Activated naive CD8-positive, alpha-beta T cell treated with anti-CD3 and anti-CD28 coated beads, Interleukin-2, amount 50 U/mL, for 16 hours (primary cell): Measurements from ENCODE around the gene WRAP53.

Experiments used
- DNase-seq: peaks from one replicate; pipeline ENCODE4 v3.0.0-alpha.2; 2020; ENCODE audit warnings: low read depth, low spot score

The WRAP53 gene

DNA sequence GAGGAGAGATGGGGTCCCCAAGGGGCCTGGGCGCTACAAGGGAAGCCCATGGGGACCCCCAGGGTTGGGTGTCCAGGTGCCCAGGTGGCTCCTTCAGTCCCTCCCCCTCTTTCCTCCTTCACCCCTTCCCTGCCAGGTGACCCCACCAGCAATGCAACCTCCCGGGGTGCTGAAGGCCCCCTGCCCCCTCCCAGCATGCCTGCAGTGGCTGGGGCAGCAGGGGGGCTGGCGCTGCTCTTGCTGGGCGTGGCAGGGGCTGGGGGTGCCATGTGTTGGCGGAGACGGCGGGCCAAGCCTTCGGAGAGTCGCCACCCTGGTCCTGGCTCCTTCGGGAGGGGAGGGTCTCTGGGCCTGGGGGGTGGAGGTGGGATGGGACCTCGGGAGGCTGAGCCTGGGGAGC is 20.8 kb downstream of the WRAP53 start:
- no peak for DNase-seq

DNA sequence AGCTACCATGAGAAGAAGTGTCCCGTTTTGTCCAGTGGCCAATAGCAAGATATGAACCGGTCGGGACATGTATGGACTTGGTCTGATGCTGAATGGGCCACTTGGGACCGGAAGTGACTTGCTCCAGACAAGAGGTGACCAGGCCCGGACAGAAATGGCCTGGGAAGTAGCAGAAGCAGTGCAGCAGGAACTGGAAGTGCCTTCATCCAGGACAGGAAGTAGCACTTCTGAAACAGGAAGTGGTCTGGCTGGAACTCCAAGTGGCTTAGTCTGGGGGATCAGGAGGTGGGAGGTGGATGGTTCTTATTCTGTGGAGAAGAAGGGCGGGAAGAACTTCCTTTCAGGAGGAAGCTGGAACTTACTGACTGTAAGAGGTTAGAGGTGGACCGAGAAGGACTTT is 22.0 kb downstream of the WRAP53 start:
- DNase-seq, result no peak

DNA sequence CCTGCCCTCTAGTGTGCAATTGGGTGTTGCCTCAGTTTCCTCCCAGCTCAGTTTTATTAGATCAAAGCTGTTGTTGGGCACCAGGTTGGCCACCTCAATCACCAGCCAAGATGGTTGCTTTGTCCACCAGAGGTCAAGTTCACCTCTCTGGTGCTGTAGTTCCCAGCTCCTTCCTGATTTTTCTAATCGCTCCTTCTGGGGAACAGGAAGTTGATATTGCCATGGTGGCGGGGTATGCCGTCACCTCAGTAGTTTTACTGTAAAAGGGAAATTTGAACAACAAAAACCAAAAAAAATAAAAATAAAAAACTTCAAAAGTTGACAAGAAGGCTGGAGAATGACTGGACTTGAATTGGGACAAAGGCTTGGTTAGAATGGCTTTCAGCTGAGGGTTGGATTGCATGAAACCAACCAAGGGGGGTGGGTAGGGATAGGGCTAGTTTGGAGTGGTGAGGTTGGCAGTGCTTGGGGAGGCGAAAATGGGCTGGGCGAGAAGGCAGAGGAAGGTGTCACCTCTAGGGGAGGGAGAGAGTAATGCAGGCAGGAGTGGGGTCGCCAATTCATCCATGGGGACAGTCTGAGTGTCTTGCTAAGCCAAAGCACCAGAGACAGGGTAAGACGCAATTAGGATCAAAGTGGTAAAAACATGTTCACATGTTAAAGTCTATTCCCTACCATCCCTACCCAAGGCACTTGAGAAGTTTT is 22.9 kb downstream of the WRAP53 start:
- DNase-seq, result no peak

DNA sequence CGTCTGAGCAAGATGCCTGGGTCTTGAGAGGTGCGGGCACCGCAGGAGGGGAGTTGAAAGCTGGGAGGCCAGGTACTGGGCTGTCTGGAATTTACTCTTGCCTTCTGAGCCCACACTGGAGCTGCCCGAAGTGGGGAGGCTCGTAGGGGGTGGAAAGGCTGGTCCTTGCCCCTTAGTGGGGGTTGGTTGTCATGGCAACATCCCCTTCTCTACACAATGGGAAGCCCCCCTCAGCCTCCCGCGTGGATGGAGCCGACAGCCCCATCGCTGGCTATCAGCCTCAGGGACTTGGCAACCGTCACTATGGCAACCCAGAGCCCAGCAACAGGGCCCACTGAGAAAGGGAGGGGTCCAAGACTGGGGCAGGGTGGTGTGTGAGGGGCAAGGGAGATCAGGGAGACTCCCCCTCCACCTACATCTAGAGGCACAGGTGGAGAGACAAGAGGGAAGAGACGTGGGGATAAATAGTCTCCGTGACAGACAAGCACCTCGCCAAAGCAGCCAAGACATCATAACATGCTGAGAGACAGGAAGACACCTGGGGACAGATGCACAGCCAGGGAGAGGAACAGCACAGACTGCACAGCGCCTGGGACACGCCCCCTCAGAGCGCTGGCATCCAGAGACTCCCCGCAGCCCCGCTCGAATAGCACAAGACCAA is 24.0 kb downstream of the WRAP53 start:
- DNase-seq, result no peak

DNA sequence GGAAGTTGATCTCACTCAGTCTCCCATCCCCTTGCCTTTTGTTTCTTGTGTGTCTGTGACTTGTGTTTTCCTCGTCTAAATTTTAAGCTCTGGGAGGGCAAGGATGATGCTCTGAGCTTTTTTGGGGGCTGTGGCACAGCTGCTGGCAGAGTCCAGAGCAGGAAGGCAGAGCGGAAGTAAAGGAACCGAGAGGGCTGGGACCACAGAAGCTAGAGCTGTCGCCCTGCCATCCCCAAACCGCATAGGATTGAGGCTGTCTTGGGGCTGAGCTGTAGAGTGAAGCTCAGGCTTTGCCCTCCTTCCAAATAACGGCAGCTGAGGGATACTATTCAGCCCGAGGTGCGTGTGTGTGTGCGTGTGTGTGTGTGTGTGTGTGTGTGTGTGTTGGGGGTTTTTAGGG is 25.5 kb downstream of the WRAP53 start:
- DNase-seq, result no peak

DNA sequence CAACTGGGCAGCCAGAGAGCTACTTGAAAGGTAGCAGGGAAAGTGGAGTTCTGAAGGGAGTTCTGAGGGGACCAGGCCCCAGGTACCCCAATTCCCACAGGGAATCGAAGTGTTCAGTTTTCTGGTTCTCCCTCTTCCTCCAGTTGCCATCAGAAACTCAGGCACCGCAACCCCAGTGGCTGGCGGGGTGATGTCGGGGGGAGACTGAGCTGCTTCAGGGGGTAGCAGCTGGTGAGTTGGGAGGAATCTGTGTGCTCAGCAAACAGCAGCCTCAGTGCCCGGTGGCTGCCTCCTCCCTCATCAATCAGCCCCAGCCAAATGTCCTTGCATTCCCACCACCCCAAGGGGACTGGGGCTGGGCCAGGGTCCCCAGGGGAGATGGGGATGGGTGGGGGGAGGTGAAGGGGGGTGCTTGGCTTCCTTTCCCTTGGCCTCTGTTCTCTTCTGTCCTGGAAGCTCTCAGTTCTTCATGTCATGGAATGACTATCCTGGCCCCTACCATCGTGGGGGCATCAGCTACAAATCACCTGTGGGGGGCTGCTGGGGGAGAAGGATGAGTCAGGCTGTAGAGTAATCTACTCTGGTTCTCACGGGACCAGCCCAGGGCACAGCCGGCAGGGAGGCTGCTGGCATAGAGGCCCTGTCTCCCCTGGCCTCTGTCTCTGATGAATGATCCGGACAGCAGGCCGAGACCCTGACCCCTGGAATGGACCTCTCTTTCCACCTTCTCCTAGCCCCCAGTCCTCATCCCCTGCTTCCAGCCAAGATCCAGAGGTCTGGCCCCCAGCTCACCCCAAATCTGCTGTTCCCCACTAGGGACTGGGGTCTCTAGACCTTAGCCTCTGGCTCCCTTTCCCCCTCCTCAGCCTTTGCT is 26.7 kb downstream of the WRAP53 start:
- no peak for DNase-seq

DNA sequence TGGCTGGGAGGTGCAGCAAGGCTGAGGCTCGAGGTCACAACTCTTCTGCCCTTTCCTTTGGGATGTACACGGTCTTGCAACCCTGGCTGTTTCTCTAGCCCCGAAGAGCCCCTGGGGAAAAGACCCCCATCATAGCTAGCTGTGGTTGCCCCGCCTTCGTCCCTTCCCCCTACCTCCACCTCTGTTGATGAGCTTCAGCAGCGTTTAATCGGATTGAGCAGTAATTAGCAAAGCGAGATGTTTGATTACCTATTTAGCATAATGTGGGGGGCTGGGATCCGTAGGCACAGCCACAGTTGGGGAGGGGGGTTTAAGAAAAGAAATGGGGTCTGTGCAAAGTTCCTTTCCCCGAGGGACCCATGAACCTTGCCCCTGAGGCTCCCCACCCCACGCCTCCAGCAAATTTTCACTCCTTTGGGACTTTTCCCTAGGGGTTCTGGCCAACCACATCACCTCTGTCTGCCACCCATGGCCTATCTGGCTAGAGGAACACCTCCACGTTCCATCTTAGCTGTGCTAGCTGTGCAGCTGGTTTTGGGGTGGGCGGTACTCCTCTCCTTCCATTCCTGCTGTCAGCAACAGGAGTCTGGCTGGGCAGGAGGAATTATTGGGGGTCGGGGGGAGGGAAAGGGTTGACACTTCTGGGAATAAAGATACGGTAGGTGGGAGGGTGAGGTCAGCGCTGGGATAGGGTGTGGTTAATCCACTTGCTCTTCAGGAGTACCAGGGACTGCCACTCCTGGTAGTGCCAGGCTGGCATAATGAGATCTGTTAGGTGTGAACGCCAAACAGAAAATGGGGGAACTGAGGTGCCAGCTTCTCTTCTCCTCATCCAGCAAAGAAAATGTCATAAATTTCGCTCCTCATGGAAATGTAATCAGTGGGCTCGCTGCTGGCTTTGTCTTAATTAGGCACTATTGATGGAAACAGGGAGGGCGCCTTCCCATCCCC is 27.9 kb downstream of the WRAP53 start:
- DNase-seq, result no peak

DNA sequence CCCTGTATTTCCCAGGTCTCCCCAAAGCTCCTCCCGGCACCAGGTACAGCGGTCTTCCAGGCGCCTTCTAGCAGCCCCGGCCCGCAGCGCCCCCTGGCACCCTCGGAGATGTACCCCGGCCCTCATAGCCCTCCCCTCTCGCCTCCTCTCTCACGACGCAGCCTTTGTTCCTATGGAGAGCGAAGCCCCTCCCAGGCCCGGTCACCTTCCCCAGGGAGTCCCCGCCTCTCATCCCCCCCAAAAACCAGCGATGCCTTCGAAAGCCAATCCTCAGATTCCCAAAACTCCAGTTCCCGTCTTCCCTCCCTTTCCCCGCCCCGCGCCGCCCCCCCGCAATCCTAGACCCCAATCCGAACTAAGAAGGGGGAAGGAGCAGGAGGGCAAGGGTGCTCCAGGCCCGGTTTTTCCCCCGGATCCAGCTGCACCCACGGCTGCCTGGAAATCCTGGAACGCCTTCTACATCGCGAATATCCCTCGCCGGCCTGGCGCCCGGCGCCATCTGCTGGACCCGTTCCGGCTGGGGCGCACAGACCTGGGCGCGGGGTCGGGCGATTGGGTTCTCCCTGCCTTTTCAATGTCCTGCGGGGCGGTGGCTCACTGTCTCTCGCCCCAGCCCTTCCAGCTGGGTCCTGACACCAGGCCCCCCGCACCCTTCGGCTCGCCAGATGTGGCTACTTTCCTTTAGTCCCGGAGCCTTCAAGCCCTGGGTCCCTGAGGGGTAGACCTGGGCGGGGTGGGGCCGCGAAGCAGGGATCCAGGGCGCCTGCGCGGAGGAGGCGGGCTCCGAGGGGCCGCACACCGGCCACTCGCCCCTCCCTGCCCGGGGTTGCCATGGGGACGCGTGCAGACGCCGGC is 28.9 kb downstream of the WRAP53 start, which contains the start of gene DNAH2:
TSS of gene DNAH2 (plus strand) at position 844 of the 855 bp plus-strand sequence. CDS start 1,991 bp downstream, outside the sequence.
- no peak for DNase-seq

DNA sequence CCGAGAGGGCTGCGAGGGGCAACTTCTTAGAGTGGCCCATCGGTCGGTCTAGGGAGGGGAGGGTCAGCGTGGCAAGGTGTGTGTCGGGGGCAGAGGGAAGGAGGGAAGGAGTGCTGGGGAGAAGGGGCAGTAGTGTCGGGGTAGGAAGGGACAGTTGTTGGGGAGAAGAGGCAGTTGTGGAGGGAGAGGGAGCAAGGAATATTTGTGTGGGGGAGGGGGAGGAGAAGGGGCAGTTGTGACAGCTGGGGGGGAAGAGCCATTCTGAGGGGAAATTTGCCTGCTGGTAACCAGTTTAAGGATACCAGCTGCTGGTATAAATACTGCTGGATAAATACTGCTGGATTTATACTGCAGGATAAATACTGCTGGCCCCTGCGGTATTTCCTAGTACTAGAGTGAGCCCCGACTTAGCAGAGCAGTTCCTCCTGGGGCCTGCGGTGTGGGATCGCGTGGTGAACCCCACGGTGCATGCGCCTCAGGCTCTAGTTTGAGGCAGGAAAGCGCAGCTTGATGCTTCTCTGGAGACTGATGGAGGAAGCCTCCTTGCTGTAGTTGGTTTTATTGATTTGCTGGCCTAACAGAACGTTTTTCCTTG is 29.6 kb downstream of the WRAP53 start:
- DNase-seq, result no peak

DNA sequence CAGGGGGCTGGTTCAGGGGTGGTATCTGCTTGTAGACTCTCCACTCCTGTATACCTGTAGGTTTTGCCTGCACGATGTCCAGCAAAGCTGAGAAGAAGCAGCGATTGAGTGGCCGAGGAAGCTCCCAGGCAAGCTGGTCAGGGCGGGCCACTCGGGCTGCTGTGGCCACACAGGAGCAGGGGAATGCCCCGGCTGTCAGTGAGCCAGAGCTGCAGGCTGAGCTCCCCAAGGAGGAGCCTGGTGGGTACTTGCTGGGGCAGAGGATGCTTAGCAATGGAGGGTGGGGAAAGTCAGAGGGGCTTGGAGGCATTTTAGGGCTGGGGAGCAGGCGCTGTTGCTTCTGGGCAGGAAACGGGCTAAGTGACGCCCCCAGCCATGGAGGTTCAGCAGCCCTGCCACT is 31.4 kb downstream of the WRAP53 start:
- no peak for DNase-seq

DNA sequence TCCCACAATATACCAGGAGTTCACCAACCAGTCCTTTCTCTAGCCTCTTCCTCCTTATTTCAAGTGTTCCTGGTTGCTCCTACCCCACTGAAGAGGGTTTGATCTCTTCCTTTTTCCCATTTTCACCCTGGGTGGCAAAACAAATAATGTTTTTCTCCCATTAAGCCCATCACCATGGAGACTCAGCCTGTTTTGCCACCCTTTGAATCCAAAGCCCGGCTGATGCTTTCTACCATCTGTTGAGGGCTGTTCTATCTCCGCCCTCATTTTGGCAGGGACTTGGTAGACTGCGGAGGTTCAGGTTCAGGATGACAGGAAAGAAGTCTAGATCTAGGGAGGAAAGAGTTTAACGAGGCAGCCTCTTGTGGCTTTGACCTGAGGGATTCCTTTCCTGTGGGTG is 31.8 kb downstream of the WRAP53 start:
- no peak for DNase-seq

DNA sequence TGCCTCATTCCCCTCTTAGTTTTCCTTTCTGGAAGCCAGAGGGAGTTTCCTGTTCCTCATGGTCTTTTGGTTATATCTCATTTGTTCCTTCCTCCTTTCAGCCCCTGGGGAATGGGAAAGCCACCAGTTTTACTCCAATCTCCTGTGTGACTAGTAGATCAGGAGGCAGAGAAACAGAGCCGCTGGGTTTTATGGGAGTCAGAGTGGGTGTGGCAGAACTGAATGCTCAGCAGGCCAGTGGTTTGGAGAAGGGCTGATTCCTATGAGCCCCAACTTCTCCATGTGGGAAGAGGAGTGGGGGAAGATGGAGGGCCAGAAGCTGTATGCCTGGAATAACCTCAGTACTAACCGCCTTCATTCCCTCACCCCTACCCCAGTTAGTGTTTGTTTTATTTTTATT is 33.3 kb downstream of the WRAP53 start:
- DNase-seq, result no peak

DNA sequence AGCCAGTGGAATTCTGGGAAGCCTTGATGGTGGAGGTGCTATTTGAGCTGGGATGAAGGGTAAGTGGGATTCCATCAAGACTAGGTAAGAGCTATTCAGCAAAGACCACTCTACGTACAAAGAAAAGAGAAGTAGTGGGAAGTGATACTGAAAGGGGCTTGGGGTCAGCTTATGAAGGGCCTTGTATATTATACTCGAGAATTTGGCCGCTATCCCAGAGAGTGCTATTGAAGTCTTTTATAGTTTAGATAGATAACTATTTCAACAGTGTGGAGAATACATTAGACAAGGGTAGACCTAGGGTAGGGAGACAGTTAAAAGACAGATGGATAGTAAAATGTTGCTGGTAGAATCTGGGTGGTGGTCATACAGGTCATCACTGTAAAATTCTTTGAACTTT is 39.6 kb downstream of the WRAP53 start:
- no peak for DNase-seq

DNA sequence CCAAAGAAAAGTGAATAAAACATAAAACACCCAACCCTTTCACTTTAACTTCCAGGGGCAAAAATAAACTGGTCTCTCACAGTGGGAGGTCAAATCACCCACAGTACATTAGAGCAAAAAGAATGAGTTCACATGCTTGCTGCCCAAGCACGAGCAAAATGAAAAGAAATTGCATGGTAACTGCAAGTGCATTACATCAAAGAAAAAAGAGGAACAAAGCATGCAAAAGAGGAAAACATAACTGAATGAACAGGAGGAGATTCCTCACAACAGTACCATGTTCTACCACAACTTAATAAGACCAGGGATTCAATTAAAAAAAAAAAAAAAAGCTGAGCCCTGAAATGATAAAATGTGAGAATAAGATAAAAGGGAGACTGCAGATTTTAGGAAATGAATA is 41.5 kb downstream of the WRAP53 start:
- no peak for DNase-seq

DNA sequence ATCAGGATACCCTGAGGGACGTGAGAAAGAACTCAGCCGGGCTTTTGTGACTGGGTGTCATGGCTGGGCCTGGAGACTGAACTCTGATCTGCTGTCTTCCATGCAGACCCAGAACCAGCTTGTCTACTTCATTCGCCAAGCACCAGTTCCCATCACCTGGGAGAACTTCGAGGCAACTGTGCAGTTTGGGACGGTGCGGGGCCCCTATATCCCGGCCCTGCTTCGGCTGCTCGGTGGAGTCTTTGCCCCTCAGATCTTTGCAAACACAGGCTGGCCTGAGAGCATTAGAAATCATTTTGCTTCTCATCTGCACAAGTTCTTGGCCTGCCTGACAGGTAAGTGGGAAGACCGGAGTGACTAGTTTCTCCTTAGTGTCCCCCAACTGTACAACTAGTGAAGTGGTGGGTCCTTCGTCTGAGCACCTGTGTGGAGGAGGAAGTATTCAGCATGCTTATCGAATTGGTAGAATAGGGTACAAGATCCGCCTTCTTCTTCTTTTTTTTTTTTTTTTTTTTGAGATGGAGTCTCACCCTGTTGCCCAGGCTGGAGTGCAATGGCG is 44.8 kb downstream of the WRAP53 start:
- no peak for DNase-seq

DNA sequence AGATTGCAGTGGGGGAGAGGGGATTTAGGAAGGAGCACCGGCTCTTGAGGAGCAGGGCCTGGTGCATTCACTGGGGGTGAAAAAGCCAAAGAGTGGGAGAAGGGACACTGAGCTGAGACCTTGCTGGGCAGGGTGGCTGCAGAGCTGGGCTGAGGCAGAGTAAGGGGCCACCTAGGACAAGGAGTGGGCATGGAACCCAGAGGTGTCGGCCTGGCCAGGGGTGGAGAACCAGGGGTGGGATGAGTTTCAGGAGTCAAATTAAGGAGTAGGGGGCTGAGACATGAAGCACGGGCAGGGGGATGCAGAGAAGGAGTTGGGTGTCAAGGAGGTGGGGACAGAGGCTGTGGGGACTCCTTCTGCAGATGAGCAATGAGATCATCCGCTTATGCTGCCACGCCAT is 49.3 kb downstream of the WRAP53 start:
- DNase-seq, result no peak

DNA sequence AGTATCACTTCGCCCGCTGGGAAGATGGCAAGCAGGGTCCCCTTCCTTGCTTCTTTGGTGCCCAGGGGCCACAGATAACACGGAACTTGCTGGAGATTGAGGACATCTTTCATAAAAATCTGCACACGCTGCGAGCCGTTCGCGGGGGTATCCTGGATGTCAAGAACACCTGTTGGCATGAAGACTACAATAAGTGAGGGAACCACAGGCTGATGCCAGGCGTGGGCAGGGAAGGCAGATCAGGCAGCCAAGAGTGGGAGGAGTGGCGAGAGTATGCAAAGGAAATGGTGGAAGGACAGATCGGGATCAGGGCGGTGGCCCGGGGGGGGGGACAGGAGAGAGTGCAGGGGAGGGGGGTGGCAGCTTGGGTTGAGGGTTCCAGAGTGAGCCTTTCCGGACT is 51.5 kb downstream of the WRAP53 start:
- DNase-seq, result no peak

DNA sequence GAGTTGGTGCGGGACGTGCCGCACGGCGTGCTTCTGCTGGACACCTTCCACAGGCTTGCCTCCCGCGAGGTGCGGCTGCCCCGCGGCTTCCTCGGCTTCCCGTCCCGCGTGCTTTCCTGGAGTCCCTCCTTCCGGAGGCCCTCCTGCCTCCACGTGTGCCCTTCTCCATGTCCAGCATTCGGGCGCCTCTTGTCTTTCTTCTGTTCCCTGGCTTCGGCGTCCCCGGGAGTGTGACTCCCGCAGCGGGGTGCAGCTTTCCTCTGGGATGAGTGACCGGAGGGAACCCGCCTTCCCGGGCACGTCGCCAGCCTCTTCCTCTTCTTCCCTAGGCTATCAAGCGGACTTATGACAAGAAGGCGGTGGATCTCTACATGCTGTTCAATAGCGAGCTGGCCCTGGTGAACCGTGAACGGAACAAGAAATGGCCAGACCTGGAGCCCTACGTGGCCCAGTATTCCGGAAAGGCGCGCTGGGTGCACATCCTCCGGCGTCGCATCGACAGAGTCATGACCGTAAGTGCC is 52.3 kb downstream of the WRAP53 start:
- DNase-seq, result no peak

DNA sequence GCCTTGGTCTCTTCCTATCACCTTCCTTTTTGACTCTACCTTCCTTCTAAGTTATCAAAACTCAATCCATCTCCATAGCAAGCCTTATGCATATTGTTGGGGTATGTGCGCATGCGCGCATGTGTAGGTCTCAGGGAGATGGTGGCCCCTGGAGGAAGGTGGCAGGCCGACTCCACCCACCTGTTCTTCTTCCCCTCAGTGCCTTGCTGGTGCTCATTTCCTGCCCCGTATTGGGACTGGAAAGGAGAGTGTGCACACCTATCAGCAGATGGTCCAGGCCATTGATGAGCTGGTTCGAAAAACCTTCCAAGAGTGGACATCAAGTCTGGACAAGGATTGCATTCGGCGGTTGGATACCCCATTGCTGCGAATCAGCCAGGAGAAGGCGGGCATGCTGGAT is 54.5 kb downstream of the WRAP53 start:
- no peak for DNase-seq
